GM21381 (cell line): Measurements from ENCODE around the gene ZNRF3.
A peak's percentile ranks its signal among the peaks of the same experiment; 100 is the strongest.
"Not testable (repeated sequence)": the region's sequence is repeated elsewhere in the genome, so short reads cannot be mapped to it uniquely, and the experiment has no call there.

Source experiments
- ATAC-seq: cut with Tn5 transposase; IDR thresholded peaks from one replicate; pipeline ENCODE4 v1.9.1; 2021; ENCODE audit warnings: mild to moderate bottlenecking, moderate library complexity; ENCODE audit not compliant: unreplicated experiment

Gene ZNRF3

DNA sequence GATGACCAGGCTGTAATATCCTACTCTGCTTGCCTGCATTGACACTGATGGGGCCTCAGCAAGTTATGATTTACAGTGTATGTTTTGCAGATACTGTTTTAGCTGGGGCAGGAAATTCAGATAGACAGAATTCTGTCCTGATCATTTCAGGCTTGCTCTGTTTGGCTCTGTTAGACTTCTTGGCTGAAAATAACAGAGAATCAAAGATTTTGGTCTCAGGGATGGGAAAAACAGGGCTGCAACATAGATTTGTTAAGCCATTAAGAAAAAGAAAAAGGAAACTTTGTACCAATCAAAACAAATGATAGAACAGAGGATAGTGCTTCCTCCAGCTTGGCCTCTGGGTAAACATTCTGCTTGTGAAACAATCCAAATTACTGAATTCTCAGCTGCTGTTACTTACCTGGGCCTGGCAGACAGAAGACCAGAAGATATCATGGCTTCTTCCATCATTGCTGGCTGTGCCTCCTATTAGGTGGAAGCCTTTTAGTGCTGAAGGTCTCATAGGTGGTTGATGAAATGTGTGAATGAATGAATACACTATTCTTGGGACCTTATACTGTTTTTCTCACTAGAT, 22.0 kb downstream of the ZNRF3 start:
- ATAC-seq = no peak

DNA sequence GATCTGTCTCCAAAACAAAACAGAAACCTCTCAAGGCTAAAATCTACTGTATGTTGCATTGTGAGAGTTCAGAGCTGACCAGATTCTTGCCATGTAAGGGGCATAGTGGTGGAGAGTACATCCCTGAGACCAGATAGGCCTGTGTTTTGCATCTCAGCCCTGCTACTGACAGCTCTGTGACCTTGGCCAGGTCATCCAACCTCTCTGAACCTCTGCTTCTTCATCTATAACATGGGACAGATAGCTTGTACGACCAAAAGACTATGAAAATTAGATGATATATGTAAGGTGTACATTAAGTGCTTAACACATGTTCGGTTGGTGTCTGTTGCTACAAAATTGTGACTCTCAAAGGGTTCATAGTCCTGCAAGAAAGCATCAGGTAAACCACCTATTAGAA, 22.9 kb downstream of the ZNRF3 start:
- no peak for ATAC-seq

DNA sequence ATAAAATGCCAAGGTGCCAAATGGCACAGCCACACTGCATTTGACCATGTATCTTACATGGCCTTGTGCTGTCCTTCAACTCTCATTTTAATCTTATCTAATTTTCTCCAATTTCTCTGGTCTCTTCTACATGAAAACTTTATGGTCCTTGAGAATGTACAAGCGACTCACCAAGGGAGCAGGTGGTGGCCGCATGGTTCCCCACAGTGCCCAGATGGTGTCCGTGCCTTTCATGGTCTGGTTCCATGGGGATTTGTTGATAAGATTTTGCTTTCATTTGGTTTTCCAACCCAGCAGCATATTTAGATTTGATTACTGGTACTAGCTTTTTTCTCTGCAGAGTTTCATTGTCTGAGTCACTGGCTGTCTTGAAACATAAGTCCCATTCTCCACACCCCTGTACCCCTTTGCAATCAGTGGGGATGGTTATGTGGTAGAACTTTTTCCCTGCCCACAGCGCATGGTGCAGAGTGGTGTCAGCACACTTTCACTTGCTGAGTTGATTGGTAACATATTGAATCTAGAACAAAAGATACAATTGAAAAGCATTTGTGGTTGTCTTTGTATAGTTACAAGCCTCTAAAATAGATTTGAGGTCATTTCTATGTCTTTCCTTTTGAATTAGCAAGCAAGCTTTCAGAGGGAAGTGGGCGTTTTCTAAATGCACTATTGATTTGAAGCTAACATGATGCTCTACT, 24.1 kb downstream of the ZNRF3 start:
- ATAC-seq = peak; percentile 81

DNA sequence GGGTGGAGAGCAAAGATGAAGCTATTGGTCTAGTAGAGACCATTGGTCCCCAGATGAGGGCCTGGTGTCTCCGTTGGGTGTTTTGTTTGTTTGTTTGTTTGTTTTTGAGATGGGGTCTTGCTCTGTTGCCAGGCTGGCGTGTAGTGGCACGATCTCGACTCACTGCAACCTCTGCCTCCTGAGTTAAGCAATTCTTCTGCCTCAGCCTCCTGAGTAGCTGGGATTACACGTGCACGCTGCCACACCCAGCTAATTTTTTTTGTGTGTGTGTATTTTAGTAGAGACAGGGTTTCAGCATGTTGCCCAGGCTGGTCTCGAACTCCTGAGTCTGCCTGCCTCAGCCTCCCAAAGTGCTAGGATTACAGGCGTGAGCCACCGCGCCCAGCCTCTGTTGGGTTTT, 25.4 kb downstream of the ZNRF3 start:
- ATAC-seq = not testable (repeated sequence)

DNA sequence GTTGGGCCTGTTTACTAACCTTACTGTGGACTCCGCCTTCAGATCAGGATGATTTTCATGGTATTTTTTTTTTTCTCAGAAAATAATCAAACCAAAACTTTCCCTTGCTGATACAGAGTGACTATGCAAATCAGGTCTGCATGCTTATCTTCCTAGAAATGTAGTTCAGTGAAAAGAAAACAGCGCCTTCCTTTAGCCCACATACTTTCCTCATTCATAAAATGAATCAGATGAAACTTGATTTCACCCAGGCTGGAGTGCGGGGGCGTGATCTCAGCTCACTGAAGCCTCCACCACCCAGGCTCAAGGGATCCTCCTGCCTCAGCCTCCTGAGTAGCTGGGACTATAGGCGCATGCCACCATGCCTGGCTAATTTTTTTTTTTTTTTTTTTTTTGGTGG, 26.0 kb downstream of the ZNRF3 start:
- ATAC-seq = no peak

DNA sequence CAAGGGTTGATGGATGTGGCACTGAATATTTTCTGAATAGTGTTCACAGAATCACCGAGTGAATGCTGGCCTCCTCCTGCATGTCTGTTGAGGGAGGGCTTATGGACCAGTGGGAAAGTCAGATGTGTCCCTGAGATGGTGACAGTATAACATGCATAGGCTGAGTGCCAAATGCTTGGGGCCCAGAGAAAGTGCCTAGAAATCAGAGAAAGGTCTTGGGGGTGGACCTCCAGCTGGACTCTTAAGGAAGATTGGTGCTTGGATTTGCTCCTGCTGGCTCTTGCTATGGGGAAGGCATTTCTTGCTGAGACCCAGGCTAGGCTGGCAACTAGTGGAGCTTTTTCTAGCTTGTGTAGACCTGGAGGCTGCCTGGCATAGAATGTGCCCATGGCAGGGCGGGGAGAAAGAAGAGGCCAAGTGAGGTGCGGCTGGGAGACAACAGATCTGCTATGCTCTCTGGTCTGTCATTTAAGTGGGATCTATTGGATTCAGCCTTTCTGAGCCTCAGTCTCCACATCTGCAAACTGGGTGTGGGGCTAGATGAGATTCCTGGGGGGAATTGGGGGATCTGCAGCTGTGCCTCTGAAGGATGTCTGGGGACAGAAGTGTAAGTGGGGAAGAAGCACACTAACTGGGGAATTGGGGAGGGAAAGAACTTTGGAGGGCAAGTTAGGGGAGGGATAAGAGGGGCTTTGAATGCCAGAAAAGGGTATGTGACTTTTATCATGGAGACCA, 27.4 kb downstream of the ZNRF3 start:
- no peak for ATAC-seq

DNA sequence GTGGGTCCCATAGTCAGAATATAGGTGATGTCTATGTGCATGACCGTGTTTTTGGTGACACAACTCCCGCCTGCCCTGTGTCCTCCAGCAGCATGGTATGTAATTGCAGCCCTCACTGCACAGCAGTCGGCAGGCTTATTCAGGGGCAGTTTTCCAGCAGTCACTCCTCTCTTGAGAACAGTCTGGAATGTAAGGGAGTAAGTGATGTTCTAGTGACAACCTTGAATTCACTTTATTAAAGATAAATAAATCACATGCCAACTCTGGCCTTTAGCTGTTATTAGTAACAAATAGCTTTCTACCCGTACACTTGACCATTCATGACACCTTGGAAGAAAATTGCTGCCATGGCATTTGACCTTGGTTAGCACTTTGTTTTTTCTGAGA, 27.9 kb downstream of the ZNRF3 start:
- no peak for ATAC-seq

DNA sequence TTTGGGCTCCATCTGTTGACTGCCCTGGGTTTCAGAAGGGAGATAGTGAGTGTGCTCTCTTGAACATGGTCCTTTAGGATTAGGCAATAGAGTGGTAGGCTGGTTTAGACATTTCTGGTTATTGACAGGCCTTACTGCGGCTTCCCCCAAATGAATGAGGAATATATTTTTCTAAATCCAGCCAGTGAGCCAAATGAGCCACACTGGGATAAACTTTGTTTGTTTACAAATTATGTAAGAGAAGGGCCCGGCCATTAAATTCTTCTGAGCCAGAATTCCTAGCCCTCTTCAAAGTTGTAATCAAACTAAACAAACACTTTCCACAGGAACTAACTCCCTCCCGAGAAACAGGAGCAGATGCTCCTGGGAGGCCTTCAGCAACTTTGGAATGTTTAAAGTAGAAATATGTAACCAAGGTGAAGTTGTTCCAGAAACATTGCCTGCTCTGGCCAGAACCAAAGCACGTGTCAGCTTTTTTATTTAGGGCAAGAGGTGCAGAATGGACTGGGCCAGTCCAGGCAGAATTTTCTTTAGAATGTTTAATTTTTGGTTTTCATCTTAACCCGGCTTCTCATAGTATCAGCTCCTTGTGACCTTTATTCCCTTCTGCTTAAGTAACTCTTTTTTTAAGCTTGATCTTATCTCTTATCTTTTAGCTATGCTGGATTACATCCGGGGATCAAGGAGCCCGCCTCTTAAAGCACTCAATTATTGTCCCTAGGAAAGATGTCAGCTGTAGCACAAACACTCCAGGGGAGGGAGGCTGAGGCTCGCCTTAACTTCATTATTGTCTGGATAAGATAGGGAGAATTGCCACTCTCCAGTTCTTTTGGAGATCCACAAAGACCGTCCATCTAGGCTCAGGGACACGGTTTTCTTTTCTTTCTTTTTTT, 28.7 kb downstream of the ZNRF3 start:
- ATAC-seq = no peak

DNA sequence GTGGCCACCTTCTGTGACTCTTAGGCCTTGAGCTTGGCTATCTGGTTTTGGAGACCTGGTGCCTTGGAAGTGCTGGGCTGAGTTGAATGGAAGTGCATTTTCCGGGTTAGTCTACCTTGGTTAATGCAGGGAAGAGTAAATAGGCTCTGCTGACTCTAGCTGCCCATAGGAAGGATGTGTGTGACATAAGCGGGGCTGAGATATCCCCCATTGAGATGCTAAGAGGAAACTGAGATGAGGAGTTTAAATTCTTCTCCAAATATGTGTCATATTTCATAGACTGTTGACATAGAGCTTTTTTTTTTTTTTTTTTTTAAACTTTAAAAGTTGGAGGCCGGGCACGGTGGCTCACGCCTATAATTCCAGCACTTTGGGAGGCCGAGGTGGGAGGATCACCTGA, 30.8 kb downstream of the ZNRF3 start:
- no peak for ATAC-seq

DNA sequence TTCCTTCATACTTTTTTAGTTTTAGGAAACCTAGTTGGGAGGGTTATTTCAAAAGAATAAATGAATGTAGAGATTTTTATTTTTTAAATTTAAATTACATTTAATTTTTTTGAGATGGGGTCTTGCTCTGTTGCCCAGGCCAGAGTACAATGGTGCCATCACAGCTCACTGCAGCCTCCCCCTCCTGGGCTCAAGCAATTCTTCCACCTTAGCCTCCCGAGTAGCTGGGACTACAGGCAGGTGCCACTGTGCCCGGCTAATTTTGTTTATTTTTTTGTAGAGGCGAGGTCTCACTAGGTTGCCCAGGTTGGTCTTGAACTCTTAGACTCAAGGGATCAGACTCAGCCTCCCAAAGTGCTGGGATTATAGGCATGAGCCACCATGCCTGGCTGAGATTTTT, 32.6 kb downstream of the ZNRF3 start:
- no peak for ATAC-seq

DNA sequence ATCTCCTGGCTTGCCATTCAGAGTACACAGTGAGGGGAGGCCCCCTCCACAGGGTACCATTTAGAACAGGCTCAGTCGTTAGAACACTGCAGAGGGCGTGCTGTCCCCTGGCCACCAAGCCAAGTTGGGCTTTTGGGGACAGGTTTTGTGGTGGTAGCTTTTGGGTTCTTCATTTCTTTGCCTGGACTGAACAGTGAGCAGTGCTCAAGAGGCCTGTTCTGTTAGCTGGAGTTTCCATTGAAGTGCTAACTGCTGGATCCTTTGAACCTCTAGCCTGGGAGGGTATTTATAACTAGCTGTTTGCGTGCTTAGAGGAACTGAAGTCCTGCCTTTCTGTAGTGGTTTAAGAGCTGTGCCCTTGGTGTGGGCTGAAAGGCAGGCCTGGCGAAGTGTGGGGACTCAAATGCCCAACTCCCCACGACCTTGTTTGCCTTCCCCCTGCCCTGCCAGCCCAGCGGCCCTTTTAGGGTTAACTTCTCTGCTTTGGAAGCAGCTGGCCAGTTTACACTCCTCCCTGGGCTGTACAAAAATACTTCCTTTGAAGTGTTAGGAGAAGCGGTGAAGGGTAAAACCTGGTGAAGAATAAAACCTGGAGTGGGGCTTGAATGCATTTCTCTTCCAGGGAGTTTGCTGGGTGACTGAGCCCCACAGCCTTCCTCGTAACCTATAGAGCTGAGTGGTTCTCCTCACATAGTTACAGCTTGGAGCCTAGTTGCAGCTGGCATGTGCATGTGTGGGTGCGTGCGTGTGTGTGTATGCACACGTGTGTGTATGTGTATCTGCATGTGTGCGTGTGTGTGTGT, 34.6 kb downstream of the ZNRF3 start:
- ATAC-seq = no peak

DNA sequence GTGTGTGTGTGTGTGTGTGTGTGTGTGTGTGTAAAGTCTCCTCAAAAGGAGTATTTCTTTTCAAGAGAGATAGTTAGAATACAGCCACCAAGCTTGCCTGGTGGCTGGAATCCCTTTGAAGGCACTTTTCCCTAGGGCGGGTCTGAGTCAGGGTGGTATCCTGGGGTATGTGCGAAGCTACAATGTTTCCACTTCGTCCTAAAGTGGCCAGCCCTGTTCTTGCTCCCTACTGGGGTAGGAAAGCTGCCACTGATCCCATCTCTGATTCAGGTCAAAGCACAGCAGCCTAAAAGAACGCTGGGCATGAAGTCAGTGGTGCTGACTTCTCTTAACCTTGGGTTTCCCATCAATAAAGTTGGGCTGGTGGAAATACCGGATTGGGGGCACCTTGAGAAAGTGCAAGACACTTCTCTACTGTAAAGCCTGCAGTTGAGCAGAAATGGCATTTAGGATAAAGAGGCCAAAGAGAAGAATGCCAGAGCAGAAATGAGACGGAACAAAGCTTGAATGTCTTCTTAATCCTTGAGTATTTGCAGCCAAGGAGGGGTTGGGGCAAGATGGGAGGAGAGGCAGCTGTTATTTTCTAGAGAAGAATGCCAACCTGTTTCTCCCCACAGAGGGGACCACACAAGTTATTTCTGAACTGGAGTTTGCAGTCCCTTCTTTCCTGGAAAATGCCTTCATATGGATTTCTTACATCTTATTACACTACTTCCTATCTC, 35.3 kb downstream of the ZNRF3 start:
- no peak for ATAC-seq

DNA sequence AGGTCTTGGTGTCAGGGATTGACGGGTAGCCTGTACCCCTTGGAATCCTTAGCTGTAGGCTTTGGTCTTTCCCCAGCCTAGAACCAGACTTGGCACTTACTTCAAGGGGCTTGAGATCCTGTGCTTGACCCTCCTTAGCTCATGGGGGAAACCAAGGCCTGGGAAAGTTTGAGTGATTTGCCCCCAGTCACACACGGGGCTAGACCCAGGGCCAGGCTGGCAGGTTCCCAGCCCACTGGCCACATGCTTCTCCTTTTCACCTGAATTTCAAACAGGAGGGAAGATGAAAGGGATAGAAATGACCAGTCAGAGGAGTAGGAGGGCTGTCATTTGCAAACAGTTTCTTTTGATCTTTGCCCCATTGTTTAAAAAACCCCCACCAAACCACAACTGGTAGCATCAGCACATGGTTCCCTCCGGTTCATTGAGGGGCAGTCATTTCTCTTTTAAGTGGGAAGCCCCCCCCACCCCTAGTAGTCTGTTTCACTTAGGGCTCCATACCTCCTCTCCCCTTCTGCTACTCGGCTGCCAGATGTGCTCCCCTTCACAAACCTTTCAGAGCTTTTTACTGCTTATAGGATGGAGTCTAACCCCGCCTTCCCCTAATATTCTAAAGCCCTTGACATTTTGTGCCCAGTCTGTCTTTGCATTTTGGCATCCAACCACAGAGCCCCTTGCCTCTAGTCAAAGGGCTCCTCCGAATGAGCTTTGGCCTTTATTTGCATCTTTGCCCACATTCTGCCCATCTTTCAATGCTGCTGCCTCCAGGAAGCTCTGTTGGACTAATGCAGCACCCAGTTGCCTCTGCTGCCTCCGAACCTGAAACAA, 37.6 kb downstream of the ZNRF3 start:
- no peak for ATAC-seq

DNA sequence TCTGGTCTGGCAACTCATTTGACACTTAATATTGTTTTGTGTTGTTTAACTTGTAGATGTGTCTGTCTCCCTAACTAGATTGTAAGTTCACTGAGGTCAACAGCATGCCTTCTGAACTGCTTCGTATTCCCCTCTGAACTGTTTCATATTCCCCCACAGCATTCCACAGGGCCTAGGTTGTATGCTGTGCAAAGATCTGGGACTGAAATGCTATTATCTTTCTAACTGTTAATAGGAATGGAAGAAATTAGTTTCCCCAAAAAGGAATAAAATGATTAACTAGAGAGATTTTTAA, 38.2 kb downstream of the ZNRF3 start:
- no peak for ATAC-seq

DNA sequence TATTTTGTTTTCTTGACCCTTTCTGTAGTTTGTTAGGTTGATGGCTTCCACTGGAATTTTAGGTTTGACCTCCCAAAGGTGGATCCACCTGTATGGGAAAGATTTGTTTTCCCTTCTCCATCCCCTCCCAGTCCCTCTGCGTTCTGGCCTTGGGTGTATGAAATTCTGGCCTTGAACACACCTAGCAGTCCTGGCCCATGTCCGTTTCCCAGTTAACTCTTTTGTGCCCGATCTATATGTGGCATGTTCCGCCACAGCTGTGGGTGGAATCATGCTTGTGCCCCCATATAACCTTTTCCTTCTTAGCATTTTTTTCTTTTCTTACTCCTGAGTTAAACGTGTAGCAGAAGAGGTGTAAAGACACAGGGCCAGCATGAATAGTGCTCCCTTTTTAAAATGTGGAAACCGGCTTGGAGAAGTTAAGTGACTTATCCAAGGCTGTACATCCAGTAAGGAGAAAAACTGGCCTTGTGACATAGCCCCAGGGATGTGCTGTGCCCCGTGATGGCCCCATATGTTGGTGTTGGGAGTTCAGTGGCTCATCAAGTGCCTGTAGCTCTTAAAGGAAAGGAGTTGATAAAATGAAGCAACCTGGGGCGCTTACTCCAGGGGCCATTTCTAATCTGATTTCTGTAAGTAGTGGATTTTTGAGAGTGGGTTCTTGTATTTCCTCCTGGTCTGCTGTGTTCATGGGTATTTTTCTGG, 39.3 kb downstream of the ZNRF3 start:
- ATAC-seq = no peak

DNA sequence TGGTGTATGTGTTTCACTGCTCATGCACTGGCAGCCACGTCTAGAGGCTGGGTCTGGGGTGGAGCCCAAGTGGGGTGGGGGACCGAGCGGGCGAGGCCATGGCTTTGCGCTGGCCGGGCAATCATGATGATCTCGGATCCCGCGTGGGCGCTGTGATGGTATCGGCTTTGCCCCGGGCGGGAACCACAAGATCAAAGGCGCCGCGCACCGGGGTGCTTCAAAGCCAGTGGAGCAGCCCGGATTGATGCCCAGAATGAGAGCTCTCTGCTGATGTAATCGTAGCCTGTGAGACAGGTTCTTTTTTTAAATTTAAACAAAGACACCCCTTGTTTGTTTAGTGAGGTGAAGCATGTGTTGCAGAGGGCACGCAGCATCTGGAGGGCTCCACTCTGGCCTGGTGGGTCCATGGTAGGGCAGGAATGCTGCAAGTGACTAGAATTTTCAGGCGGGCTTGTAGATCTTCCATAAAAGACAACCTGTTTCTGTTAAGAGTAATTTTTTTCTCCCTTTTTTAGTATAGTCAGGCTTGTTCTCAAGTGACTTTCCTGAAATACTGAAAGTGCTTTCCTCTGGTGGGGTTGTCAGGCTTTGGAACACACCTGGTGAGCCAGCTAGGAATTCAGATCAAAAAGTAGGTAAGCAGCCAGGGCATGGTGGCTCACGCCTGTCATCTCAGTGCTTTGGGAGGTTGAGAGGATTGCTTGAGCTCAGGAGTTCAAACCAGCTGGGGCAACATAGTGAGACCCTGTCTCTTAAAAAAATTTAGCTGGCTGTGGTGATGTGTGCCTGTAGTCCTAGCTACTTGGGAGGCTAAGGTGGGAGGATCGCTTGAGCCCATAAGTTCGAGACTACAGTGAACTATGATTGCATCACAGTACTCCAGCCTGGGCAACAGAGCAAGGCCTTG, 40.7 kb downstream of the ZNRF3 start:
- no peak for ATAC-seq

DNA sequence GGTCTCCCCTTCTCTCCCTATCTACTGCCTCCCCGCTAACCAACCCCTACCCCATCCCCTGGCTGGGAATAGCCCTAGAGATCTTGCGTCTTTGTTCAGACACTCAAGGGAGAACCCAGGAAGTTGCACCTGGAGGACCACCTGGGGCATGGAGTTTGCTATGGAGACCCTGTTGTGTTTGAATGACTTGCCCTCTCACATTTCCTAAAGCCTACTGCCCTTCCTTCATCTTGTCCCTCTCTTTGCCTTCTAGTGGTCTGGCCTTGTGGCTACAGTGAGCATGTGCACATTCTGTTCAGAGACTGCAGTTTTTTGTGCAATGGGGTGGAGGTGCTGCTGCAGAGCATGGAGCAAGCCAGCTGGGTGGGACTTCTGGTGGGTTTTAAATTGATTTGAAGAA, 42.5 kb downstream of the ZNRF3 start:
- ATAC-seq = no peak

DNA sequence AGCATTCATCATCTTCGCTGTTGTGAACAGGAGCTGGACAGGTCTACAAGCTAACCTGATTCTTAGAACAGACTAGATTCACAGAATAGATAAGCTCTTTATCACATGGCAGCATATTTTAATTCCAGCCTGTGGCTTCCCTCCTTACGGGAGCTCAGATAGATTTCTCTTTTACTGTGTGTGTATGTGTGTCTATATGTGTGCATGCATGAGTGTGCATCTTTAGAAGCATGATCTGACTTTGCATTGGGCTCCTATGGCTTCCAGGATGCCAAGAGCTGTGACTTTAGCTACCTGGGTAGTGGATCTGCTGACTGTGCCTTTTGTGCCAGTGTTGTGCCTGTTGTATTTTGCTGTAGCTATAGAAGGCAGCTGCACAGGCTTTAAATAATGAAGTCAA, 44.3 kb downstream of the ZNRF3 start:
- no peak for ATAC-seq
